HG02571 (cell line): Measurements from ENCODE around the gene SSBP3.
"Not testable (repeated sequence)": the region's sequence is repeated elsewhere in the genome, so short reads cannot be mapped to it uniquely, and the experiment has no call there.

Experiments used
- ATAC-seq: cut with Tn5 transposase; IDR thresholded peaks from one replicate; pipeline ENCODE4 v1.9.1; 2021; ENCODE audit warnings: mild to moderate bottlenecking, moderate library complexity; ENCODE audit not compliant: unreplicated experiment

The SSBP3 gene

GRCh38 chr1:54227091-54227602, 179.0 kb downstream of the SSBP3 start:
- no peak for ATAC-seq

GRCh38 chr1:54225986-54226559, 180.1 kb downstream of the SSBP3 start:
- no peak for ATAC-seq

- ATAC-seq, result no peak
Observed at GRCh38 chr1:54225378-54225777, 180.8 kb downstream of the SSBP3 start.

- ATAC-seq, result no peak
Observed at GRCh38 chr1:54224233-54224632, 182.0 kb downstream of the SSBP3 start.

- no peak for ATAC-seq
Observed at GRCh38 chr1:54223441-54224202, 182.6 kb downstream of the SSBP3 start.

- ATAC-seq, result no peak
Observed at GRCh38 chr1:54222711-54223110, 183.5 kb downstream of the SSBP3 start.

GRCh38 chr1:54221867-54222484, 184.2 kb downstream of the SSBP3 start:
- ATAC-seq, result no peak

GRCh38 chr1:54221113-54221834, 184.9 kb downstream of the SSBP3 start:
- ATAC-seq, result no peak

- no peak for ATAC-seq
Observed at GRCh38 chr1:54220004-54220811, 186.0 kb downstream of the SSBP3 start.

GRCh38 chr1:54219688-54220003, 186.5 kb downstream of the SSBP3 start:
- ATAC-seq, result no peak

GRCh38 chr1:54218883-54219687, 187.1 kb downstream of the SSBP3 start:
- ATAC-seq, result no peak

- no peak for ATAC-seq
Observed at GRCh38 chr1:54215523-54215922, 190.7 kb downstream of the SSBP3 start.

- no peak for ATAC-seq
Observed at GRCh38 chr1:54212872-54213271, 193.3 kb downstream of the SSBP3 start.

GRCh38 chr1:54207896-54208295, 198.3 kb downstream of the SSBP3 start:
- not testable (repeated sequence) for ATAC-seq

GRCh38 chr1:54207287-54207686, 198.9 kb downstream of the SSBP3 start:
- ATAC-seq, result no peak

- ATAC-seq, result no peak
Observed at GRCh38 chr1:54204199-54204598, 202.0 kb downstream of the SSBP3 start.

GRCh38 chr1:54200519-54200997, 205.6 kb downstream of the SSBP3 start:
- ATAC-seq, result peak; percentile 11

GRCh38 chr1:54199765-54200518, 206.3 kb downstream of the SSBP3 start, which contains the start of the genes CYB5RL and MRPL37:
Gene CYB5RL (minus strand): TSS chr1:54200030. CDS start chr1:54195616, 4,414 bp downstream.
Gene MRPL37 (plus strand): TSS chr1:54200167. CDS start chr1:54200244, 77 bp downstream.
- ATAC-seq, result peak; percentile 97
